GM11168 (cell line): Measurements from ENCODE around the gene ATP6V0A1.

ENCODE experiments used
- in situ Hi-C: fragments of 300-500 bp; cut with MboI; formaldehyde crosslinking; loops from one replicate; pipeline ENCODE4 v1.12.0; 2022; ENCODE audit warnings: low sequenced_read_pairs; ENCODE audit not compliant: unreplicated experiment

ATP6V0A1 gene

DNA sequence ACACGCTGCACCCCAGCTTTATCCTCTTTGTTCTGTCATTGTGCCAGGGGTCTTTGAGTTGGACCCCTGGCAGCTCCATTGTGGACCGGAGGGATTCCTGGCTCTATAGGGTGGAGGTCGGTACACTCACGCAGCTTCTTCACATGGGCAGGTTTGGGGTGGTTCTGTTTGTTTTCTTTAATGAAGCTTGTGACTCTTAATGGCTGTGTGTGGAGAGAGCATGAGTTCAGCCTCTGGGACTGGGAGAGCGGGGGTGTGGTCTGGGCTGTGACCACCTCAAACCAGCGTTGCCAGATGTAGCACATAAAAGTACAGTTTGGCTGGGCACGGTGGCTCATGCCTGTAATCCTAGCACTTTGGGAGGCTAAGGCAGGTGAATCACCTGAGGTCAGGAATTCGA is 56.2 kb downstream of the ATP6V0A1 start:
- in situ Hi-C loops: no loop called here

DNA sequence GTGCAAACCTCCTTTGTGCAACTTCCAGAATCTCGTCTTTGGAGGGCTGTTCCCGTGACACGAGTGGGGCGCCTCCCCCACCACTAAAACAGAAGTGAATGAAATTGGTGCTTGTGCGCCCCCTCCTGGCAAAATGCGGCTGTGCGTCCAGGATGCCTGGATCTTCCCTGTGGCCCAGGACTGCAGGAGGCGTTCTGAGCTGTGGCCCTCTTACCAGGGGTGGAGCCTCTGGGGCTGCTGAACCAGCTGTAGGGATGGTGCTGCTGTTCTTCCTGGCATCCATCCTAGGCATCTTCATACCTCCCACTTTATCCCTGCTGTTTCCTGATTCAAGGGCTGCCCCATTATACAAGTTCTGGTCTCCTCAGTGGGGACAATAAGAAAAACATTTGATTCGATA is 58.8 kb downstream of the ATP6V0A1 start:
- in situ Hi-C loops: no loop called here

DNA sequence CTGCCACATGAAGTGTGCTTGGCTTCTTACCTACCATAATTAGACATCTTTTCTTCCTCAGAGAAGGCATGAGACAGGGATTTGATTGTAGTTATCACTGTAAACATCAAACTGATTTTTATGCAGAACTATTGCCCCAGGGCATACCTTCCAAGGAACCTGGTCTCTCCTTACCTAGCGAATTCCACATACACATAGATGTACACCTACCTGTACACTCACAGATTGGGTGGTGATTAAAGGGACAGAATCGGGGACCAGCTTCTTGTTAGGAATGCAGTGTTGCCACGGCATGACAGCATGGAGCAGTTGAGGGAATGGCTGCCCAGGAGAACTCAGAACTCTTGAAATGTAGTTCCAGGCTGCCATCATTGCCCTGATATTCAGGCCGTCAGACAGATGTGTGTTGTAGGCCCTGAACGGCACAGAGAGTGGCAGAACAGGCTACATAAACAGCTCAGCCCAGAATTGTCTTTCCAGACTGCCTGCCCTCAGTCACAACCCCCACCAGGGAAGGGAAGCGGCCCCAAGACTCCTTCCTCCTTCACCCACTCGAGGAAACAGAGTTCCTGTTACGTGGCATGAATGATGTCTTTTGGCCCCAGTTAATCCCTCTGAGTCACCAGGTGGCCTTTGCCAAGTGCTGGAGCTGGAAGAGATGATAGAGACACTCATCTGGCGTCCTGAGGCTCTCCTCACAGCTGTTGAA is 59.5 kb downstream of the ATP6V0A1 start:
- in situ Hi-C loops: no loop called here

DNA sequence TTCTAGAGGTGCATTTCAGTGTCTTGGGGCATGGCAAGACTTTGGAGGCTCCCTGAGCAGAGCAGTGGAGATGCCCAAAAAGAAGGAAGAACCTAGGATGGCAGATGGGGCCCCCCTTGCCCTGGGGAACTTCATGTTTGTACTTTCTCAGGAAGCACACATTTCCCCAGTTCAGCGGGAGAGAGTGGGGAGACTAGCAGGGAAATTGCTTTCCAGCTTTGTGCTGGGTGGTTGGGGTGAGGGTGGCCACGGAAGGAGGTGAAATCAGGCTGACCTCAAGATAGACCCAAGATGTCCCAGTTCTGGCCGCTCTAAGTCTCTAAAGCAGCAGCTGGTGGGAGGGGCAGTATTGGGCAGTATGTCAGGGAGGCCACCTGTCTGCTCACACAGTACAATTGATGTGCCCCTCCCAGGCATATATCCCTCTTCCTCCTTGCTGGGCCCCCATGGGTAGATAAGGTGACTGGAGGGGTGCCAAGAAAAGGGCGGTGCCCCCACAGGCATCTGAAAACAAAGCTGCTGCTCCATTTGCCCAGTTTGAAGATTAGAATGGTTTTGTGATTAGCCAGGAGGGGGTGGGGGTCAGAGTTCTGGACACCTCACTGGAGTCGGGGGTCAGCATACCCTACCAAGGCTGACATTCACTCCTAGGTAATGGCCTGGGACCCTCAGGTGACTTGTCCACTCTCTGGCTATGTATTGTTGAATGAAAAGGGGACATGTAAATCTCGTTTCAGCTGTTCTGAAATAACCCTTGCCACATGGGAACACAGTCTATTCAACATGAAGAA is 60.3 kb downstream of the ATP6V0A1 start:
- in situ Hi-C loops: no loop called here

DNA sequence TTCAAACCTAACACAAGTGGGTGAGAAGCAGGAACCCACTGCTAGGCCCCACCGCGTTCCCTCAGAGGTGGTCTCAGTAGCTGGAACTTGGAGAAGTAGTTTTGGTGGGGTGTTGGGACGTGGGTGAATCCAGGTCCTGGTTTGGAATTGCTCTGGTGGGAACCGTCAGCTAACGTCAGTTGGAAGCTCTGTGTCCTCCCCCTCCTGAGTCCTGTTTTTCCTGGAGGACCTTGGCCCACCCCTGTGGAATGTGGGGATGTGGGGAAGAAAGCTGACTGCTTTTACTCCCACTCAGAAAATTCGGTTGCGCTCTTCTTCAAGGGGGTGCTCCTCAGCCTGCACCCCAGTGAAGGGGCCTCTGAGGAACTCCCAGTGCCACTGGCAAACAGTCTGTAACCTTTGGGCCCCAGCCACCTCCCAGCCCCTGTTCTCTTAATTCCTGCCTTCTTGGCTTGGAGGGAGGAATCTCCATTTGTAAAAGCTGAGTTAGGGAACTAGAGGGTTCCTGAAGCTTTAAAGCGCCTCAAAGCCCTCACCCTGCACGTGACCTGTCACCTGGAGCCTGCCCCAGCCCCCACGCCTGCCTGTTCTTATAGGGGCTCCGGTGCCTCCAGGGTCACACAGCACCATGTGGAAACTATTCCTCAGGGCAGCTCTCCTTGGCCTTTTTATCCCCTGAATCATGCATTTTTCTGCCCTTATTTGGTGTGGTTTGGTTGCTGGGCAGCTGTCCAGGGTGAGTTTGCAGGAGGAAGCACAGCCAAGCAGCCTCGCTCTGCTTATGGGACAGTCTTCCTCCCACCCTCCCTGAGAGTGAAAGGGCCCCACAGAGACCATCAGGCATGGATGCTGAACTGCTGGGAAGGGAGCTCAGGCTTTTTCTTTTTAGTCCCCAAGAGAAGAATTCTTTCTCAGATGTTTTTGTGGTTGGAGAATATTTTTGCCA is 61.1 kb downstream of the ATP6V0A1 start:
- in situ Hi-C loops: loop anchor here (10.0 kb wide), 1 partner anchor 205 kb away; no protein-coding TSS in a partner anchor

DNA sequence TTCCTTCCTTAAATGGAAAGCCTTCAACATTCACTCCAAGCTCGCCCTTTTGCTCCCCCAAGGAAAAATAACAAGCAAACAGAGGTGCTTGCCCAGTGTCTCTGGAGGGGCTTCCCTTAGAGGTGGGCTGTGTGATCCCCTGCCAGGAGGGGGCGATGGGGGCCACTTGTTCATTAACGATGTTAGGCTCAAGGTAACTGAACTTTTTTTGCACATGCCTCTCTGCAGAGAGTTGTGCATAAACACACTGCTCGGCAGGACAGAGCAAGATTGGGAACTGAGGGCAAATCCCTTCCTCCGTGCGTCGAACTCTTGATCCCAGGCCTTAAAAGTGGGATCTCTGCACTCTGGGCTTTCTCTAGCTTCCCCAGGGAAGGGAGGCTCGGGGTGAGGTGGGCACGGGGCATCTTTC is 61.9 kb downstream of the ATP6V0A1 start:
- in situ Hi-C loops: loop anchor here (10.0 kb wide), 1 partner anchor 206 kb away; no protein-coding TSS in a partner anchor

DNA sequence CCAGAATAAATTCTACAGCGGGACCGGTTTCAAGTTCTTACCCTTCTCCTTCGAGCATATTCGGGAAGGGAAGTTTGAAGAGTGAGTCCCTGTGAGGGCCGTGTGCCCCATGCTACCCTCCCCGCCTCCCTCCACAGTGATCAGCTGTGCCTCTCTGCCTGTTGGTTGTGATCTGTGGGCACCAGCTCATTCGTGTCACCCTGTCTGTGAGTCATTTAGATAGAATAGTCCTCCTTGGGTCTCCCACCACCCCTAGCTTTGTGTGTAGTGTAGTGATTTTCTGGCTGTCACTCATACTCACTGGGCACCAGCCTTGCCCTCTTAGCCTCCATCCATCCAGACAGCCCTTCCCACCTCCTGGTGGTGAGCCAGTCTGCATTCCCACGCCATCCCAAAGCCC is 62.4 kb downstream of the ATP6V0A1 start:
- in situ Hi-C loops: loop anchor here (10.0 kb wide), 1 partner anchor 206 kb away; no protein-coding TSS in a partner anchor

DNA sequence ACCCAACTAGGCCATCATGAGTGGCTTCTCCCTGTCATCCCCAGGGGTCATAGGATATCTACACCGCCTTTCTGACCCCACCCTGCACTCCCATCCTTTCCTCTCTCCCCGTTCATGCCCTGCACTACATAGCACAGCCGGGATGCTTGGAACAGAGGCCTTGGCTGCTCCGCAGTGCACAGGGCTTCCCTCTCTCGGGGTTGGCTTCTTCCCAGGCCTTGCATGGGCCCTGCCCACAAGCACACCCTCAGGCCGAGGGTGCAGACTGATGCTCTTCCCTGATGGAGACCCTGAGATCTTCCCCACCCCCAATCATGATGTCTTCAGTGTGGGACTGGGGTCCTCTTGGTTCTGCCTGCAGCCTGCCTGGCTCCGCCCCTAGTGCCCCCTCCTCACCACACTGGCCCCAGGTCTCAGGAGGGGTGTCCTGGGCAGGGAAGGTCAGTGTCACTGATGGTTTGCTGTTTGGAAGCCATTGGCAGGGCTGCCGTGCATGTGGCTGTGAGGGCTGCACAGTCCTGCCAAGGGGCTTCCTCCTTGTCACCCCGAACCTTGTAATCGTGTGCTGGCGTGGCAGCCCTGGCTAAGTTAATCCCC is 63.1 kb downstream of the ATP6V0A1 start:
- in situ Hi-C loops: loop anchor here (10.0 kb wide), 1 partner anchor 207 kb away; no protein-coding TSS in a partner anchor

DNA sequence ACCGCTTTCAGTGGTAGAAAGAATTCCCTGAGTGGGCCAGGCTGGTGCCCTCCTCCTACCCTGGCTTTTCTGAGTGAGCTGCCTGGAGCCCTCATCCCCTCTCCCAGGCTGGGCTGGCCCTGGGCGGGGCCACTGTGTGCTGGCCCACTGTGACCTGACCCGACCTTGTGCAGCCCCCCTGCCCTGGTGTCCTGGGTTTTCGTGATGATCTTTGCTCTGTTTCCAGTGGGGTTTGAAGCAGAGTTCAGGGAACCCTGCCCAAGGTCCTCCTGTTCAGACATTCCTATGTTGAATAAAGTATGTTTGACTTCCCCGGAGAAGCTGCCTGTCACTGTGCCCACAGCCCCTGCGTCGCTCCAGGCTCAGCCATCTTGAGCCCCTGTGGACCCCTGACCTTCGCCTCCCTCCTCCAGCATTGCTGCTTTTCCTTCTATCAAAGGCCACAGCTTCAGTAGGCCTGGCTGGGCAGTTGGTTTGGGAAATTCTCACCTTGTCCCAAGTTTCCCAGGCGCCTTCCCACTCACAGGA is 63.6 kb downstream of the ATP6V0A1 start:
- in situ Hi-C loops: loop anchor here (10.0 kb wide), 1 partner anchor 208 kb away; no protein-coding TSS in a partner anchor

DNA sequence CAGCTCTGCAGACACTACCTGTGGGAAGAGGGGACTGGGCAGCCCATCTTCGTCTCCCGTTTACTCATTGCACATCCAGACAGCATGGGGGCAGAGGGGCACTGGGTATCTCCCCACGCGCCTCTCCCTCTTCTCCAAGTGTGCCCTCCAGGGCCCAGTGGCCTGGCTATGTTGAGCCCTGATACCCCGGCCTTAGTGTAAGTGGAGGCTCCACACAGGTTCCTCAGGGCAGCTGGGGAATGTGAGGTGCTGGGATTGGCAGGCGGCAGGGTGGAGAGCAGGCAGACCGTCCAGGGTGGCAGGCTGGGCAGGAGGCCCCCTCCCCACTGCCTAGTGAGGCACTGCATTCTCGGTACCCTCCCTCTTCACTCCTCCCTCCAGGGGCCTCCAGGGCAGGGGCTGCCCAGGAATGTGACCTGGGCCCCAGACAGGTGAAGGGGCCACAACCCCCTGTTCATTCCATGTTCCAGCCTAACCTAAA is 64.2 kb downstream of the ATP6V0A1 start:
- in situ Hi-C loops: loop anchor here (10.0 kb wide), 1 partner anchor 208 kb away; no protein-coding TSS in a partner anchor

DNA sequence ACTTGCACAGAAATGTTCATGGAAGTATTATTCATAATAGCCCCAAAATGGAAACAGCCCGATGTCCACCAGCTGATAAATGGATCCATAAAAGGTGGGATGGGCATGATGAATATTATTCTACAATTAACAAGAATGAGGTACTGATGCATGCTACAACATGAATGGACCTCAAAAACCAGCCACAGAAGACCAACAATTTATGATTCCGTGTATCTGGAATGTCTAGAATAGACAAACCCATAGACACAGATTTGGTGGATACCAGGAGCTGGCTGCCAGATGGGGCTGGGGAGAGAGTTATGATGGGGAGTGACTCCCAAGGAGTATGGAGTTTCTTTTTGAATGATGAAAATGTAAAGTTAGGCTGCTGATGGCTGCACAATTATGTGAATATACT is 66.5 kb downstream of the ATP6V0A1 start:
- in situ Hi-C loops: loop anchor here (10.0 kb wide), 1 partner anchor 210 kb away; no protein-coding TSS in a partner anchor

DNA sequence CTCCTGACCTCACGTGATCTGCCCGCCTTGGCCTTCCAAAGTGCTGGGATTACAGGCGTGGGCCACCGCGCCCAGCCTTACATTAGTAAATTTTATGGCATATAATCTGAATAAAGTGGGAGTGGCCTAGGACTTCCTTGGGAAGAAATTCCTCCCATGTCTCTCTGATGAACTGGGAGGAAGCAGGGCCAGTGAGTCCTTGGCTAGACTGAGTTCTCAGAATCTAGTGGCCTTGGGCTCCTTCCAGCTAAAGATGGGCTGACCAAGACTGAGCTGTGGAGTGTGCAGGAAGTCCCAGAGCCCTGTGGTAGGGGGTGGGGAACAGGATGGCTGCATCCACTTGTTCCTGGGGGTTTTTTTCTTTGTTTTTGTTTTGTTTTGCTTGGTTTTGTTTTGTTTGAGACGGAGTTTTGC is 67.4 kb downstream of the ATP6V0A1 start:
- in situ Hi-C loops: loop anchor here (10.0 kb wide), 1 partner anchor 211 kb away; no protein-coding TSS in a partner anchor

DNA sequence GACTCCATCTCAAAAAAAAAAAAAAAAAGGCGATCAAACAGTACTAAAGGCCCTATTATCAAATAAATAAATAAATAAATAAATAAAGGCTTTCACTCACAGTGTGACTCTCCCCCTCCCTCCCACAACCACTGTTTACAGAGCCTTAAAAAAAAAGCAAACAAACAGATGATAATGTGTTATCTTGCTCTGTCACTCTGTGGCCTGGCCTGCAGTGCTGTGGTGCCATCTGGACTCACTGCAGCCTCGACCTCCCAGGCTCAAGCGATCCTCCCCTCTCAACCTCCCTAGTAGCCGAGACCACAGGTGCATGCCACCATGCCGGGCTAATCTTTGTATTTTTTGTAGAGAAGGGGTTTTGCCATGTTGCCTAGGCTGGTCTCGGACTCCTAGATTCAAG is 69.3 kb downstream of the ATP6V0A1 start:
- in situ Hi-C loops: loop anchor here (10.0 kb wide), 1 partner anchor 213 kb away; no protein-coding TSS in a partner anchor

DNA sequence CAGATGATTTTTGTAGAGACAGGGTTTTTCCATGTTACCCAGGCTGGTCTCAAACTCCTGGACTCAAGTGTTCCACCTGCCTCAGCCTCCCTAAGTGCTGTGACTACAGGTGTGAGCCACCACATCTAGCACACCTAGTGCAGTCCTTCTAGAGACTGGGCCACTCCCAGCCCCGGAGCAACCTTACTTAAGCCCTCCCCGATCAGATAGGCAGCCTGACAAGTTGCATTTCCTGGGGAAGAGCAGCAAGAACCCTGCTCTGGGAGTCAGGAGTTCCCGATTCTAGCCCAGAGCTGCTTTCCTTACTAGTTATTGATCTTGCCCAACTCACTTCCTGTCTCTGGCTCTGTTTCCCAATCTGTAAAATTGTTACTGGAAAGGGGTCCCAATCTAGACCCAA is 70.4 kb downstream of the ATP6V0A1 start:
- in situ Hi-C loops: loop anchor here (10.0 kb wide), 1 partner anchor 214 kb away; no protein-coding TSS in a partner anchor

DNA sequence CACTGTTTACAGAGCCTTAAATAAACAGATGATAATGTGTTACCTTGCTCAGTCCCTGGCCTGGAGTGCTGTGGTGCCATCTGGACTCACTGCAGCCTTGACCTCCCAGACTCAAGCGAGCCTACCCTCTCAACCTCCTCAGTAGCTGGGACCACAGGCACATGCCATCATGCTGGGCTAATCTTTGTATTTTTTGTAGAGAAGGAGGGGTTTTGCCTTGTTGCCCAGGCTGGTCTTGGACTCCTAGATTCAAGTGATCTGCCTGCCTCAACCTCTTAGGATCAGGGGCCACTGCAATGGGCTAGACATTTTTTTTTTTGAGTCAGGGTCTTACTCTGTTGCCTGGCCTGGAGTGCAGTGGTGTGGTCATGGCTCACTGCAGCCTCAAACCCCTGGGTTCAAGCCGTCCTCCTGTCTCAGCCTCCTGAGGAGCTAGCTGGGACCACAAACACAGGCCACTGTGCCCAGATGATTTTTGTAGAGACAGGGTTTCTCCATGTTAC is 72.3 kb downstream of the ATP6V0A1 start:
- in situ Hi-C loops: no loop called here

DNA sequence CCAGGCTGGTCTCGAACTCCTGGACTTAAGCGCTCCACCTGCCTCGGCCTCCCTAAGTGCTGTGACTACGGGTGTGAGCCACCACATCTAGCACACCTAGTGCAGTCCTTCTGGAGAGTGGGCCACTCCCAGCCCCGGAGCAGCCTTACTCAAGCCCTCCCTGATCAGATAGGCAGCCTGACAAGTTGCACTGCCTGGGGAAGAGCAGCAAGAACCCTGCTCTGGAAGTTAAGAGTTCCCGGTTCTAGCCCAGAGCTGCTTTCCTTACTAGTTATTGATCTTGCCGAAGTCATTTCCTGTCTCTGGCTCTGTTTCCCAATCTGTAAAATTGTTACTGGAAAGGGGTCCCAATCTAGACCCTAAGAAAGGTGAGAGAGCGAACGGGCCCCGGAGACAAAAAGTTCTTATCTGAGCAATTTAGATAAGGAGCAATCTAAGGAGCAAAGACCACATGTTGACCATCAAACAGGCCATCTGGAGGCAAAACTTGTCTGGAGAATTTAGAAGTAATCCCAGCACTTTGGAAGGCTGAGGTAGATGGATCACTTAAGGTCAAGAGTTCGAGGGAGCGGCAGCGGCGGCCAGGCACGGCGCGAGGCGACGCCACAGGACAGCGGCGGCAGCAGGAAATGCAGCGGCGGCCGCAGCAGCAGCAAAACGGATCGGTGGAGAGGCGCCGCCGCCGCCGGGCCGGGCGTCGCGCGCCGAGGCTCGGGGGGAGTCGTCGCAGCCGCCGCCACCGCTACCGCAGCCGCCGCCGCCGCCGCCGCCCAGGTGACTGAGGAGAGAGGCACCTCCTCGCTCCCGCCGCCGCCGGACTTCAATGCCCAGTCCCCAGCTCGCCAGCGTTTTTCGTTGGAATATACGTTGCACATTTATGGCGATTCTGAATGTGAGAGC is 73.0 kb downstream of the ATP6V0A1 start:
- in situ Hi-C loops: no loop called here

DNA sequence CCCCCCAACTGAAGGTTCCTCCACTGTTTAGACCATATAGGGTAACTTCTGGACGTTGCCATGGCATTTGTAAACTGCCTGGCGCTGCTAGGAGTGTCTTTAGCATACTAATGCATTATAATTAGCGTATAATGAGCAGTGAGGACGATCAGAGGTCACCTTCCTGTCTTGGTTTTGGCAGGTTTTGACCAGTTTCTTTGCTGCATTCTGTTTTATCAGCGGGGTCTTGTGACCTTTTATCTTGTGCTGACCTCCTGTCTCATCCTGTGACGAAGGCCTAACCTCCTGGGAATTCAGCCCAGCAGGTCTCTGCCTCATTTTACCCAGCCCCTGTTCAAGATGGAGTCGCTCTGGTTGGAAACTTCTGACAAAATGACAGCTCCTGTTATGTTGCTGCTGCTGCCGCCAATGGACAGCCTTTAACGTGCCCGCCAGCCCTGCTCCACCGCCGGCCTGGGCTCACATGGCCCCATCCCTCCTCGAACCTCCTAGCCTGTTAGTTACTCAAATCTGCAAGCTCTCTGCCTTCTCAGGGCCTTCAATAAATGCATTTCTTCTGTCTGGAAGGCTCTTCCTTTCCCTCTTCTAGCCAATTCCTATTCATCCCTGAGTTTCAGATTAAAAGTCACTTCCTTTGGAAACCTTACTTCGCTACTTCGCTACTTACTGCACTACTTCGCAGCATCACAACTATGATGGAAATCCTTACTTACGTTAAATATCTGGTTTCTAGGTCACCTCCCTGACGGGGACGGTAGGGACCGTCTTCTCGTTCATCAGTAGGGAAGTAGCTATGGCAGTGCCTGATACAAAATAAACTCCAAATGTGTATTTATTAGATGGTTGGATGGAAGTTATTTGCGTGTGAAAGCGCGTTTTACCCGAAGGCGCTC is 76.7 kb downstream of the ATP6V0A1 start:
- in situ Hi-C loops: no loop called here
